Body of pancreas (tissue), 4 donors: ENCODE results near the gene AGXT.

Experiments
- POLR2A ChIP-seq, 3 donors: fragments of 450-650 bp; IDR thresholded peaks; one replicate each; pipeline ENCODE4 v1.6.1; 2016; ENCODE audit warnings: antibody characterized with exemption in 3 of 3, mild to moderate bottlenecking in 2 of 3
- TF ChIP-seq, protein P1 (sequence below), 7 experiments: fragments of 450-650 bp in 4 of 7; fragments of 200-600 bp in 3 of 7; sonication (generic) in 3 of 7; IDR thresholded peaks; one replicate each; pipeline ENCODE4 v1.5.1; 2016 to 2019; ENCODE audit warnings: antibody characterized with exemption in 7 of 7

DNA sequence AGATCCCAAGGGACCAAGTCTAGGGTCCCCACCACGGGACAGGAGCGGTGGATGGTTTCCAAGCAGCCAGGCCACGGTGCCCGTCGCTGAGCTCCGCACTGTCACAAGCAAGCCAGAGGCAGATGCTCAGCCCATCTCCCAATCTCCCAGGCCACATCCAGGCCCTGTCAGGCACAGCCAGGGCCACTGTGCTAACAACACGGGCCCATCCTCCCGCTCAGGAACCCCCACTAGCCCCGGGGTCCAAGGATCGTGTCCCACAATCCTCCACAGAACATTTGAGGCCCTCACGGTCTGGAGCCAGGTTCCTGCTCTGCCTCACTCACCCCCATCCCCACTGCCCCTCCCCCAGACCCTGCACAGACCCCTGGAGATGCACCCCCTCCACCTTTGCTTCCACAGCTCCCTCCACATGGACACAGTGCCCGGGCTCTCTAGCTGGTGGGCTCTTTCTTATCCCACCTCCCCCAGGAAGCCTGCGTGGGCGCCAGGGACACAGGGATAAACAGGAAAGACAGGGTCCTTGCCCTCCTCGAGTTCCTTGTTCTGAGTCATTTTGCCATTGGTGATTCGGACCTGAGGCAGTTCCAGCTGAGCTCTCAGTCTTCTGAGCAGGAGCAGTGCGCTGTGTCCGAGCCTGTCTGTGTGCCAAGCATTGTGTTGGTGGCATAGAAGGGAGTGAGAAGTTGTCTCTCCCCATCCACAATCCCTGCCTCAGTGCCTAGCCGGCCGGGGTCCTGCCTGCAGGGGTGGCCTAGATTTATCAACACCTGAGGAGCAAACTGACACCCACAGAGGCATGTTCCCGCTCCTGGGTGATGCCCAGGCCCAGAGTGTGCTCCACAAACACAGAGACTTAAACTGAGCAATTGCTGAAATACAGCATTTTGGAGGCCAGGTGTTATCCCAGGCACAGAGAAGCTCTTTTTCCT, 44.5 kb downstream of the AGXT start:
- TF ChIP-seq, protein P1, sequence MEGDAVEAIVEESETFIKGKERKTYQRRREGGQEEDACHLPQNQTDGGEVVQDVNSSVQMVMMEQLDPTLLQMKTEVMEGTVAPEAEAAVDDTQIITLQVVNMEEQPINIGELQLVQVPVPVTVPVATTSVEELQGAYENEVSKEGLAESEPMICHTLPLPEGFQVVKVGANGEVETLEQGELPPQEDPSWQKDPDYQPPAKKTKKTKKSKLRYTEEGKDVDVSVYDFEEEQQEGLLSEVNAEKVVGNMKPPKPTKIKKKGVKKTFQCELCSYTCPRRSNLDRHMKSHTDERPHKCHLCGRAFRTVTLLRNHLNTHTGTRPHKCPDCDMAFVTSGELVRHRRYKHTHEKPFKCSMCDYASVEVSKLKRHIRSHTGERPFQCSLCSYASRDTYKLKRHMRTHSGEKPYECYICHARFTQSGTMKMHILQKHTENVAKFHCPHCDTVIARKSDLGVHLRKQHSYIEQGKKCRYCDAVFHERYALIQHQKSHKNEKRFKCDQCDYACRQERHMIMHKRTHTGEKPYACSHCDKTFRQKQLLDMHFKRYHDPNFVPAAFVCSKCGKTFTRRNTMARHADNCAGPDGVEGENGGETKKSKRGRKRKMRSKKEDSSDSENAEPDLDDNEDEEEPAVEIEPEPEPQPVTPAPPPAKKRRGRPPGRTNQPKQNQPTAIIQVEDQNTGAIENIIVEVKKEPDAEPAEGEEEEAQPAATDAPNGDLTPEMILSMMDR (IDR thresholded peaks at IDR 0.05) = no peak
- no peak for TF ChIP-seq POLR2A (IDR thresholded peaks at IDR 0.05)
